Activated CD4-positive, alpha-beta memory T cell treated with anti-CD3 and anti-CD28 coated beads for 36 hours (primary cell): ENCODE measurements around the gene AVPI1. TPM values are rescaled to one million over a fixed set of nuclear protein-coding genes. Genes with fewer than 3 reads are reported as not detected.

Experiments used
- CTCF ChIA-PET: fragments of 350-600 bp; sonication (Branson Sonifier 250); formaldehyde crosslinking; loops from one replicate; lab custom pipeline; 2021; ENCODE audit warnings: antibody characterized with exemption, inconsistent platforms; lab: Charles Lee
- POLR2A ChIA-PET: fragments of 350-600 bp; sonication (Branson Sonifier 250); formaldehyde crosslinking; loops from one replicate; lab custom pipeline; 2021; ENCODE audit warnings: antibody characterized with exemption; lab: Charles Lee
- DNase-seq: peaks from one replicate; pipeline ENCODE4 v3.0.0-alpha.2; 2020
- H3K27ac Mint-ChIP-seq: one replicate; pipeline ENCODE4 v1.8.0; 2021; ENCODE audit warnings: mixed read lengths
- H3K27me3 Mint-ChIP-seq: one replicate; pipeline ENCODE4 v1.8.0; 2021; ENCODE audit warnings: mixed read lengths
- H3K36me3 Mint-ChIP-seq: one replicate; pipeline ENCODE4 v1.8.0; 2021; ENCODE audit warnings: mixed read lengths
- H3K4me1 Mint-ChIP-seq: one replicate; pipeline ENCODE4 v1.8.0; 2021; ENCODE audit warnings: low read depth, mixed read lengths
- H3K4me3 Mint-ChIP-seq: one replicate; pipeline ENCODE4 v1.8.0; 2021; ENCODE audit warnings: mild to moderate bottlenecking, mixed read lengths
- H3K9me3 Mint-ChIP-seq: one replicate; pipeline ENCODE4 v1.8.0; 2021; ENCODE audit warnings: mixed read lengths
- intact Hi-C: fragments of 100-400 bp; cut with micrococcal nuclease; formaldehyde crosslinking; loops from one replicate; pipeline ENCODE4 v1.15.1; 2023
- total RNA-seq, 2 experiments: library from RNA; stranded (reverse); gene quantifications; one replicate each; pipeline ENCODE4 v1.2.3, GENCODE V29; 2021

Gene AVPI1
- 1 to 10 TPM; 1.7 to 2.1 TPM for total RNA-seq

- Mint-ChIP-seq H3K4me3 (peak within 1 kb of the TSS; percentile 77), H3K27me3 (no peaks in the 10 kb centered on the region), H3K27ac (peak within 1 kb of the TSS; percentile 4), H3K36me3 (no peaks in the 10 kb centered on the region), H3K9me3 (no peaks in the 10 kb centered on the region), H3K4me1 (peaks cover 14% of the 10 kb centered on the region)
- ChIA-PET CTCF (interaction anchor here (0.7 to 4.5 kb wide), 18 partner anchors 9 to 358 kb away, joined by 3 to 51 read pairs (median 4); partner anchors contain the start of genes ANKRD2 and ZFYVE27), POLR2A (interaction anchor here (1.0 to 2.1 kb wide), 5 partner anchors 10 to 141 kb away, joined by 3 to 12 read pairs (median 5); partner anchors contain the start of genes PI4K2A and ZFYVE27)
- peak; percentile 96 for DNase-seq
- intact Hi-C loops: loop anchor here (1.0 to 5.0 kb wide), 4 partner anchors 47 to 189 kb away; partner anchors contain the start of genes MMS19, PI4K2A, UBTD1 and ZFYVE27
Measured at GRCh38 chr10:97686962-97687784, at the start of gene AVPI1. Gene AVPI1 (minus strand): TSS chr10:97687241. CDS start chr10:97679905, 7,336 bp downstream.

GRCh38 chr10:97736403-97736901 lies 49.4 kb upstream of the AVPI1 start:
- POLR2A ChIA-PET: interaction anchor here (0.7 to 1.5 kb wide), 7 partner anchors 9 to 398 kb away, joined by 3 to 12 read pairs (median 4); partner anchors contain the start of genes AVPI1, MARVELD1 and R3HCC1L
- peak overlapping the region; percentile 89 for H3K27ac Mint-ChIP-seq
- peaks cover 40% of the 10 kb centered on the region for H3K4me1 Mint-ChIP-seq
- intact Hi-C loops: loop anchor here (10.0 kb wide), 1 partner anchor 162 kb away; the partner anchor contains the start of gene ANKRD2
- H3K4me3 Mint-ChIP-seq: peak overlapping the region; percentile 95
- H3K36me3 Mint-ChIP-seq: peaks cover 20% of the 10 kb centered on the region
- CTCF ChIA-PET: interaction anchor here (0.8 to 16.8 kb wide), 9 partner anchors 10 to 434 kb away, joined by 3 to 588 read pairs (median 5); partner anchors contain the start of genes ANKRD2, AVPI1 and MARVELD1
- DNase-seq: no peak
- H3K9me3 Mint-ChIP-seq: no peaks in the 10 kb centered on the region
- no peaks in the 10 kb centered on the region for H3K27me3 Mint-ChIP-seq

- H3K27me3 Mint-ChIP-seq: peaks cover 5% of the 10 kb centered on the region
- POLR2A ChIA-PET: interaction anchor here (1.5 kb wide), 1 partner anchor 20 kb away, joined by 3 read pairs; the partner anchor contains the start of gene MARVELD1
- no peak overlapping the region for H3K27ac Mint-ChIP-seq
- CTCF ChIA-PET: interaction anchor here (1.0 to 16.8 kb wide), 7 partner anchors 9 to 162 kb away, joined by 3 to 588 read pairs (median 6); partner anchors contain the start of genes ANKRD2, AVPI1 and MARVELD1
- intact Hi-C loops: loop anchor here (10.0 kb wide), 1 partner anchor 159 kb away; the partner anchor contains the start of gene ANKRD2
- no peak overlapping the region for H3K4me3 Mint-ChIP-seq
- H3K9me3 Mint-ChIP-seq: no peaks in the 10 kb centered on the region
- no peak for DNase-seq
- peaks cover 22% of the 10 kb centered on the region for H3K4me1 Mint-ChIP-seq
- peaks cover 8% of the 10 kb centered on the region for H3K36me3 Mint-ChIP-seq
Measured at GRCh38 chr10:97734021-97734420, 47.0 kb upstream of the AVPI1 start.

GRCh38 chr10:97733256-97733655 lies 46.2 kb upstream of the AVPI1 start:
- intact Hi-C loops: loop anchor here (10.0 kb wide), 1 partner anchor 158 kb away; the partner anchor contains the start of gene ANKRD2
- Mint-ChIP-seq H3K27me3 (peaks cover 6% of the 10 kb centered on the region), H3K4me1 (peaks cover 17% of the 10 kb centered on the region), H3K36me3 (peaks cover 8% of the 10 kb centered on the region), H3K4me3 (no peak overlapping the region), H3K27ac (no peak overlapping the region), H3K9me3 (no peaks in the 10 kb centered on the region)
- ChIA-PET POLR2A (interaction anchor here (0.9 kb wide), 1 partner anchor 10 kb away, joined by 3 read pairs; no protein-coding TSS in a partner anchor), CTCF (interaction anchor here (1.6 to 16.8 kb wide), 6 partner anchors 10 to 161 kb away, joined by 3 to 588 read pairs (median 19); partner anchors contain the start of genes ANKRD2, AVPI1 and MARVELD1)
- no peak for DNase-seq

GRCh38 chr10:97732052-97732359 lies 45.0 kb upstream of the AVPI1 start:
- intact Hi-C loops: loop anchor here (10.0 kb wide), 1 partner anchor 157 kb away; the partner anchor contains the start of gene ANKRD2
- DNase-seq: no peak
- Mint-ChIP-seq H3K36me3 (peaks cover 2% of the 10 kb centered on the region), H3K4me1 (peaks cover 10% of the 10 kb centered on the region), H3K4me3 (no peak overlapping the region), H3K27ac (no peak overlapping the region), H3K9me3 (no peaks in the 10 kb centered on the region), H3K27me3 (peaks cover 6% of the 10 kb centered on the region)
- CTCF ChIA-PET: interaction anchor here (1.1 to 16.8 kb wide), 12 partner anchors 8 to 179 kb away, joined by 3 to 588 read pairs (median 6); partner anchors contain the start of genes AVPI1 and MARVELD1
- POLR2A ChIA-PET: no interaction called here

GRCh38 chr10:97731346-97732051 lies 44.5 kb upstream of the AVPI1 start:
- H3K4me1 Mint-ChIP-seq: peaks cover 10% of the 10 kb centered on the region
- H3K27me3 Mint-ChIP-seq: peaks cover 8% of the 10 kb centered on the region
- CTCF ChIA-PET: interaction anchor here (0.7 to 16.8 kb wide), 13 partner anchors 8 to 179 kb away, joined by 3 to 588 read pairs (median 5); partner anchors contain the start of genes AVPI1 and MARVELD1
- no peaks in the 10 kb centered on the region for H3K9me3 Mint-ChIP-seq
- POLR2A ChIA-PET: no interaction called here
- intact Hi-C loops: loop anchor here (1.0 to 10.0 kb wide), 4 partner anchors 22 to 157 kb away; partner anchors contain the start of gene ANKRD2
- no peak overlapping the region for H3K27ac Mint-ChIP-seq
- no peaks in the 10 kb centered on the region for H3K36me3 Mint-ChIP-seq
- no peak overlapping the region for H3K4me3 Mint-ChIP-seq
- peak; percentile 63 for DNase-seq

- no peak overlapping the region for H3K4me3 Mint-ChIP-seq
Measured at GRCh38 chr10:97729014-97729413, 42.0 kb upstream of the AVPI1 start.

GRCh38 chr10:97726636-97727178 lies 39.7 kb upstream of the AVPI1 start:
- intact Hi-C loops: no loop called here
- H3K4me1 Mint-ChIP-seq: peaks cover 6% of the 10 kb centered on the region
- POLR2A ChIA-PET: interaction anchor here (0.9 kb wide), 1 partner anchor 10 kb away, joined by 3 read pairs; the partner anchor contains the start of gene ZFYVE27
- no peak overlapping the region for H3K4me3 Mint-ChIP-seq
- DNase-seq: no peak
- CTCF ChIA-PET: interaction anchor here (0.9 to 16.8 kb wide), 5 partner anchors 8 to 50 kb away, joined by 3 to 588 read pairs (median 3); partner anchors contain the start of genes MARVELD1 and ZFYVE27
- no peaks in the 10 kb centered on the region for H3K9me3 Mint-ChIP-seq
- no peak overlapping the region for H3K27ac Mint-ChIP-seq
- H3K27me3 Mint-ChIP-seq: peaks cover 10% of the 10 kb centered on the region
- no peaks in the 10 kb centered on the region for H3K36me3 Mint-ChIP-seq

More at GRCh38 chr10:97729014-97729413, 42.0 kb upstream of the AVPI1 start:
- H3K36me3 Mint-ChIP-seq: no peaks in the 10 kb centered on the region
- peaks cover 6% of the 10 kb centered on the region for H3K4me1 Mint-ChIP-seq
- no peak for DNase-seq
- POLR2A ChIA-PET: no interaction called here
- peaks cover 10% of the 10 kb centered on the region for H3K27me3 Mint-ChIP-seq
- CTCF ChIA-PET: interaction anchor here (16.8 kb wide), 1 partner anchor 18 kb away, joined by 588 read pairs; the partner anchor contains the start of gene MARVELD1
- H3K27ac Mint-ChIP-seq: no peak overlapping the region
- no peaks in the 10 kb centered on the region for H3K9me3 Mint-ChIP-seq
- intact Hi-C loops: no loop called here

GRCh38 chr10:97724341-97724941 lies 37.4 kb upstream of the AVPI1 start:
- ChIA-PET POLR2A (interaction anchor here (0.7 to 1.3 kb wide), 3 partner anchors 11 to 12 kb away, joined by 3 to 4 read pairs (median 3); partner anchors contain the start of genes MARVELD1 and ZFYVE27), CTCF (interaction anchor here (1.2 to 16.8 kb wide), 4 partner anchors 8 to 40 kb away, joined by 3 to 588 read pairs (median 8); partner anchors contain the start of gene MARVELD1)
- H3K36me3 Mint-ChIP-seq: no peaks in the 10 kb centered on the region
- H3K4me3 Mint-ChIP-seq: no peak overlapping the region
- intact Hi-C loops: no loop called here
- H3K27me3 Mint-ChIP-seq: peaks cover 10% of the 10 kb centered on the region
- DNase-seq: no peak
- H3K27ac Mint-ChIP-seq: no peak overlapping the region
- peaks cover 6% of the 10 kb centered on the region for H3K4me1 Mint-ChIP-seq
- no peaks in the 10 kb centered on the region for H3K9me3 Mint-ChIP-seq

- H3K4me3 Mint-ChIP-seq: no peak overlapping the region
- ChIA-PET POLR2A (interaction anchor here (0.9 kb wide), 1 partner anchor 10 kb away, joined by 3 read pairs; no protein-coding TSS in a partner anchor), CTCF (interaction anchor here (2.5 to 16.8 kb wide), 2 partner anchors 9 to 12 kb away, joined by 10 to 588 read pairs; partner anchors contain the start of gene MARVELD1)
- H3K9me3 Mint-ChIP-seq: no peaks in the 10 kb centered on the region
- H3K27ac Mint-ChIP-seq: no peak overlapping the region
- peaks cover 6% of the 10 kb centered on the region for H3K4me1 Mint-ChIP-seq
- no peak for DNase-seq
- H3K36me3 Mint-ChIP-seq: no peaks in the 10 kb centered on the region
- peaks cover 4% of the 10 kb centered on the region for H3K27me3 Mint-ChIP-seq
- intact Hi-C loops: no loop called here
Measured at GRCh38 chr10:97723001-97723400, 36.0 kb upstream of the AVPI1 start.
